ENCODE results near the gene UBE2N. TPM values are rescaled to one million over a fixed set of nuclear protein-coding genes. Genes with fewer than 3 reads are reported as not detected.
"Not testable (repeated sequence)": the region's sequence is repeated elsewhere in the genome, so short reads cannot be mapped to it uniquely, and the experiment has no call there.

The UBE2N gene
- total RNA-seq, 2 experiments from 2014 or later: 186 to 192 TPM

GRCh38 chr12:93402333-93403311, 39.1 kb downstream of the UBE2N start:
- CTCF ChIA-PET: interaction anchor here (1.4 to 4.2 kb wide), 3 partner anchors 17 to 304 kb away, joined by 4 to 23 read pairs (median 12); no protein-coding TSS in a partner anchor
- POLR2A ChIA-PET: interaction anchor here (1.5 kb wide), 1 partner anchor 11 kb away, joined by 4 read pairs; no protein-coding TSS in a partner anchor
- Mint-ChIP-seq H3K4me3 (no peak overlapping the region), H3K4me1 (ENCODE audit: low read depth) (peaks cover 9% of the 10 kb centered on the region), H3K36me3 (ENCODE audit: low read depth) (peaks cover 37% of the 10 kb centered on the region), H3K27me3 (no peaks in the 10 kb centered on the region), H3K27ac (peak overlapping the region; percentile 8), H3K9me3 (no peaks in the 10 kb centered on the region)
- TF ChIP-seq CTCF (IDR thresholded peaks at IDR 0.05): no peak
- DNase-seq (no peak), ATAC-seq (no peak)
- intact Hi-C loops (cut with micrococcal nuclease): no loop called here

- peak; percentile 99 for ATAC-seq
- CTCF ChIA-PET: interaction anchor here (2.6 to 3.8 kb wide), 2 partner anchors 301 to 412 kb away, joined by 22 to 28 read pairs; no protein-coding TSS in a partner anchor
- H3K27me3 Mint-ChIP-seq; DNase-seq; H3K4me3 Mint-ChIP-seq; POLR2A ChIA-PET; H3K9me3 Mint-ChIP-seq; H3K27ac Mint-ChIP-seq; H3K4me1 Mint-ChIP-seq (ENCODE audit: low read depth): not testable (repeated sequence)
- peaks cover 28% of the 10 kb centered on the region for H3K36me3 Mint-ChIP-seq (ENCODE audit: low read depth)
- intact Hi-C loops (cut with micrococcal nuclease): loop anchor here (5.0 to 10.0 kb wide), 2 partner anchors 412 to 615 kb away; no protein-coding TSS in a partner anchor
Measured at GRCh38 chr12:93399183-93399863, 42.4 kb downstream of the UBE2N start.

GRCh38 chr12:93397412-93397811, 44.3 kb downstream of the UBE2N start:
- H3K4me1 Mint-ChIP-seq (ENCODE audit: low read depth): peaks cover 7% of the 10 kb centered on the region
- no peak for TF ChIP-seq CTCF (IDR thresholded peaks at IDR 0.05)
- no peak overlapping the region for H3K4me3 Mint-ChIP-seq
- DNase-seq: no peak
- H3K36me3 Mint-ChIP-seq (ENCODE audit: low read depth): peaks cover 15% of the 10 kb centered on the region
- H3K27ac Mint-ChIP-seq: no peak overlapping the region
- ATAC-seq: no peak
- POLR2A ChIA-PET: interaction anchor here (0.9 to 1.8 kb wide), 2 partner anchors 14 to 410 kb away, joined by 3 to 4 read pairs; no protein-coding TSS in a partner anchor
- intact Hi-C loops (cut with micrococcal nuclease): loop anchor here (5.0 to 10.0 kb wide), 2 partner anchors 410 to 613 kb away; no protein-coding TSS in a partner anchor
- CTCF ChIA-PET: interaction anchor here (0.7 to 4.2 kb wide), 35 partner anchors 8 to 612 kb away, joined by 3 to 31 read pairs (median 5); partner anchors contain the start of gene MRPL42
- H3K9me3 Mint-ChIP-seq: no peaks in the 10 kb centered on the region
- no peaks in the 10 kb centered on the region for H3K27me3 Mint-ChIP-seq

GRCh38 chr12:93393425-93393824, 48.3 kb downstream of the UBE2N start:
- TF ChIP-seq CTCF (IDR thresholded peaks at IDR 0.05): no peak
- ATAC-seq (no peak), DNase-seq (no peak)
- no peak overlapping the region for H3K4me3 Mint-ChIP-seq
- CTCF ChIA-PET: no interaction called here
- H3K36me3 Mint-ChIP-seq (ENCODE audit: low read depth): peaks cover 23% of the 10 kb centered on the region
- no peak overlapping the region for H3K27ac Mint-ChIP-seq
- intact Hi-C loops (cut with micrococcal nuclease): loop anchor here (10.0 kb wide), 1 partner anchor 609 kb away; no protein-coding TSS in a partner anchor
- no peaks in the 10 kb centered on the region for H3K27me3 Mint-ChIP-seq
- peaks cover 30% of the 10 kb centered on the region for H3K4me1 Mint-ChIP-seq (ENCODE audit: low read depth)
- no peaks in the 10 kb centered on the region for H3K9me3 Mint-ChIP-seq
- POLR2A ChIA-PET: no interaction called here

Measured in activated CD8-positive, alpha-beta T cell treated with anti-CD3 and anti-CD28 coated beads for 36 hours (primary cell).